ENCODE data around the gene MYL3.
"Not testable (repeated sequence)": the region's sequence is repeated elsewhere in the genome, so short reads cannot be mapped to it uniquely, and the experiment has no call there.

The MYL3 gene

DNA sequence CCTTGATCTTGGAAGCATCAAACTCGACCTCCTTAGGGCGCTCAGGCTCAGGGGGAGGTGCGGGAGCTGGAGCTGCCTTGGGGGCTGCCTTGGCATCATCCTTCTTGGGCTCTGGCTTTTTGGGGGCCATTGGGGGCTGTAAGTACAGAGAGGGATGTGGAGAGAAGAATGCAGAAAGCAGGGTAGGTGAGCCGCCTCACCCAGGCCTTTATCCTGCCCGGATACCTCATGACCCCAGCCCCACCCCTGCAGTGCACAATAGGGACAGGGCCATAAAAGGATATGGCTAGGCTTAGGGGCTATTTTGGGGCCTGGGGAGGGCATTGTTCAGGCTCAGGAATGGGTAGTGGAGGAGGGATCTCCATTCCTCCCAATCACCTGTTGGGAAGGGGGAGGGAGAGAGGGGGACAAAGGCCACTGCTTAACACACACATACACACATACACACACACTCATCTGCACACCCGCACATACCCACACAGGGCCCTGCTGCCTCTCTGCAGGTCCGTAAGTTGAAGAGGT is at the start of gene MYL3:
TSS of gene MYL3 (minus strand) at position 184 of the 522 bp plus-strand sequence. CDS start at position 130, 54 bp downstream.
- FAIRE-seq (no peak), DNase-seq (ENCODE audit: low spot score) (no peak)

DNA sequence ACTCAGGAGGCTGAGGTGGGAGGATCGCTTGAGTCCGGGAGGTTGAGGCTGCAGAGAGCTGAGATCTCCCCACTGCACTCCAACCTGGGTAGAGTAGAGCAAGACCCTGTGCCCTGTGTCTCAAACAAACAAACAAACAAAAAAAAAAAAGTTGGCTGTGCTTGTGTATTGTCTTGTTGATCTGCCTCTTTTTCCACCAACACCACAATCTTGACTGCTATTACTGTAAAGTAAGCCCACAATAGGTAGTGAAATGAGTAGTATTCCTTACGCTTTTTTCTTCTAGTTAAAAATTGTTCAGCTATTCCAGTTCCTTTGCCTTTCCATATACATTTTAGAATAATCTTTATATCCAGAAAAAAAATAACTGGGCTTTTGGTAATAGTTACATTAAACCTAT is 49.7 kb upstream of the MYL3 start:
- no peak for FAIRE-seq
- DNase-seq (ENCODE audit: low spot score): no peak

DNA sequence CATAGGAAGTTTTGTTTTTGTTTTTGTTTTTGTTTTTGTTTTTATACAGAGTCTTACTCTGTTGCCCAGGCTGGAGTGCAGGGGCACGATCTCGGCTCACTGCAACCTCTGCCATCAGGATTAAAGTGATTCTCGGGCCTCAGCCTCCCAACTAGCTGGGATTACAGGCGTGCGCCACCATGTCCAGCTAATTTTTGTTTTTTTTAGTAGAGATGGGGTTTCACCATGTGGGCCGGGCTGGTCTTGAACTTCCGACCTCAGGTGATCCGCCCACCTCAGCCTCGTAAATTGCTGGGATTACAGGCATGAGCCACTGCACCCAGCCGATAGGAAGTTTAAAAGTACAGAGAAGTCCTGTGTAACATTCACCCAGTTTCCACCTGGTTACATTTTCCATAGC is 47.7 kb upstream of the MYL3 start:
- FAIRE-seq; DNase-seq (ENCODE audit: low spot score): not testable (repeated sequence)

DNA sequence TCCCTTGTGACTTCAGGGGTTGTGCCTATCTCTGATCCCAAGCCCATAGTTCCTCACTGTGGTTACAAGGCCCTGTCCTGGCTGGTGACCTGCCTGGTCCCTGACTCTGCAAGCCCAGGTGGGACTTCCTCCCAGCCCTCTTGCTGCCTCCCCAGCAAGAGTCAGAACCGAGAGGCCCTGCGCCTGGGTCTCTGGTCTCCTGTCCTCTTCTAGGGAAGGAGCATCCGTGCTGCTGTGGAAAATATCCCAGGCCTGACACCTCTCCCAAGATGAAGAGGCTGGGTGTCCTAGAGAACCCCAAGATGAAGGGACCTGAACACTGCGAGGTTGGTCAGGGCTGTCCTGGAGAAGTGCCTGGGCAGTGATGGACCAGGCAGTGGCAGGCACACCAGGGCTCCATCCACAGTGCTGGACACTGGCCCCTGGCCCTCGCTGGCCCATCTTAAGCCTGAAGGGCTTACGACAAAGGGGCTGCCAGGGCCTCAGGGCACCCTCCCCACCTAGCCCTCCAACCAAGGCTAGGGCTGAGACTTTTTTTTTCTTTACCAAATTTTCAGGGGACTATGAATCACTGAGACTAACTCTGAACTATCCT is 47.0 kb upstream of the MYL3 start:
- FAIRE-seq (no peak), DNase-seq (ENCODE audit: low spot score) (no peak)

- no peak for FAIRE-seq
- peak; percentile 88 for DNase-seq (ENCODE audit: low spot score)
Measured at GRCh38 chr3:46909535-46910161, 46.4 kb upstream of the MYL3 start.

- FAIRE-seq (no peak), DNase-seq (ENCODE audit: low spot score) (no peak)
Measured at GRCh38 chr3:46908986-46909534, 45.8 kb upstream of the MYL3 start.

- peak; percentile 90 for FAIRE-seq
Measured at GRCh38 chr3:46908294-46908985, 45.2 kb upstream of the MYL3 start.

DNA sequence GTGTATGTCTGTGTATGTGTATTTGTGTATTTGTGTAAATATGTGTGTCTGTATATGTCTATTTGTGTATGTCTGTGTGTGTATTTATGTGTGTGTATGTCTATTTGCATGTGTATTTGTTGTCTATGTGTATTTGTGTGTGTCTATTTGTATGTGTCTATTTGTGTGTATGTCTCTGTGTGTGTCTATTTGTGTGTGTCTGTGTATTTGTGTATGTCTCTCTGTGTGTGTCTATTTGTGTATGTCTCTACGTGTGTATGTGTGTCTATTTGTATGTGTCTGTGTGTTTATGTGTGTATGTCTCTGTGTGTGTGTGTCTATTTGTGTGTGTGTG is 44.7 kb upstream of the MYL3 start:
- peak; percentile 69 for FAIRE-seq
- no peak for DNase-seq (ENCODE audit: low spot score)

More at GRCh38 chr3:46908294-46908985, 45.2 kb upstream of the MYL3 start:
- DNase-seq (ENCODE audit: low spot score): no peak

DNA sequence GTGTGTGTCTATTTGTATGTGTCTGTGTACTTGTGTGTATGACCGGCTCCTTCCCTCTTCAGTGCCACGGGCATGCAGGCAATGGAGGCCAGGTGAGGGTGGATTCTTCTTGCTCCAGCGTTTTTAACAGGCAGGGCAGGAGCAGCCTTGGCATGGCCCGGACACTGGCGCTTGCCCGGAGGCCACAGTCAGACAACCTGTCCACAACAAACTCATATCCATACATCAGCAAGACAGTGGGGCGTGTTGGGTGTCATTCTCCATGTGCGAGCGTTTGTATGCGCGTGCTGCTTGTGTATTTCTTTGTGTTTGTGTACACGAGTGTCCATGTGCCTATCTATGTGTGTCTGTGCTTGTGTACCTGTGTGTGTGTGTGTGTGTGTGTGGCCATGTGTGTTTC is 44.0 kb upstream of the MYL3 start:
- peak; percentile 17 for FAIRE-seq
- DNase-seq (ENCODE audit: low spot score): no peak

DNA sequence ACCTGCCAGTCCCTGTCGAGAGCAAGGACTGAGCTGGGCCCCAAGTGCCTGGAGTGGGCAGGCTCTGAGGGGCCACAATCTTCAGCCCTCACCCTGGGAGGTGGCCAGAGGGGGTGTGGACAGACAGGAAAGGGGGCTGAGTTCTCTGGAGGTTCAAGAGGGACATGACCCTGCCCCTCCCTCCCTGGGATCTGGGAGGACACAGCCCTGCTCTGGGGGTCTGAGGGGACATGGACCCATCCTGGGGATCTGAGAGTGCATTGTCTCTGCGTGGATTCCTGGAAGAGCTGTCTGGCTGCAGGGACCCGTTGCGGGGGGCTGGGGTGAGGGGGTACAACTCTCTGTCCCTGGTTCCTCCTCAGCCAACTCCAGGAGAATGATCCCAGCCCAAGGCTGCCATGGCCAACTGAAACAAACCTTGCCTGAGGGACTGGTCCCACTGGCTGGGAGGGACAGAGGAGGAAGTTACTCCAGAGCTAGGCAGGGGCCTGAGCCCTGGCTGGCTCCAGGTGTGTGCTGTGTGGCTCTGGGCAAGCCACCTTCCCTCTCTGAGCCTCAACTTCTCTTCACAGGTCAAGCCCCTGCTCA is 43.3 kb upstream of the MYL3 start:
- no peak for DNase-seq (ENCODE audit: low spot score)
- no peak for FAIRE-seq

GRCh38 chr3:46905661-46906451 is 42.6 kb upstream of the MYL3 start:
- DNase-seq (ENCODE audit: low spot score) (no peak), FAIRE-seq (peak; percentile 9)

DNA sequence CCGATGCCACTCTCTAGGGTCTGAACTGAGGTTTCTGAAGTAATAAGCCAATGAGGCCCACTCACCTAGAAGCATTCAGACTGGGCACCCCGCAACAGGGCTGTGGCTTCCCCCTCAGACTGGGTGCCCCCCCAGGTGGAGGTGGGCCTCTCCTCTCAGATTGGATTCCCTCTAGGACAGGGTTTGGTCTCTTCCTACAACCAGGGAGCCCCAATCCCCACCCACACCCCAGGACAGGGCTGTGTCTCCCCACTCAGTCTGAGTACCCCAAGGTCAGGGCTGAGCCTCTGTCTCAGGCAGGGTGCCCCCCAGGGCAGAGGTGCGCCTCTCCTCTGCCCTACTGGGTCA is 41.9 kb upstream of the MYL3 start:
- FAIRE-seq (no peak), DNase-seq (ENCODE audit: low spot score) (no peak)

- FAIRE-seq (no peak), DNase-seq (ENCODE audit: low spot score) (no peak)
Measured at GRCh38 chr3:46904303-46905212, 41.3 kb upstream of the MYL3 start.

DNA sequence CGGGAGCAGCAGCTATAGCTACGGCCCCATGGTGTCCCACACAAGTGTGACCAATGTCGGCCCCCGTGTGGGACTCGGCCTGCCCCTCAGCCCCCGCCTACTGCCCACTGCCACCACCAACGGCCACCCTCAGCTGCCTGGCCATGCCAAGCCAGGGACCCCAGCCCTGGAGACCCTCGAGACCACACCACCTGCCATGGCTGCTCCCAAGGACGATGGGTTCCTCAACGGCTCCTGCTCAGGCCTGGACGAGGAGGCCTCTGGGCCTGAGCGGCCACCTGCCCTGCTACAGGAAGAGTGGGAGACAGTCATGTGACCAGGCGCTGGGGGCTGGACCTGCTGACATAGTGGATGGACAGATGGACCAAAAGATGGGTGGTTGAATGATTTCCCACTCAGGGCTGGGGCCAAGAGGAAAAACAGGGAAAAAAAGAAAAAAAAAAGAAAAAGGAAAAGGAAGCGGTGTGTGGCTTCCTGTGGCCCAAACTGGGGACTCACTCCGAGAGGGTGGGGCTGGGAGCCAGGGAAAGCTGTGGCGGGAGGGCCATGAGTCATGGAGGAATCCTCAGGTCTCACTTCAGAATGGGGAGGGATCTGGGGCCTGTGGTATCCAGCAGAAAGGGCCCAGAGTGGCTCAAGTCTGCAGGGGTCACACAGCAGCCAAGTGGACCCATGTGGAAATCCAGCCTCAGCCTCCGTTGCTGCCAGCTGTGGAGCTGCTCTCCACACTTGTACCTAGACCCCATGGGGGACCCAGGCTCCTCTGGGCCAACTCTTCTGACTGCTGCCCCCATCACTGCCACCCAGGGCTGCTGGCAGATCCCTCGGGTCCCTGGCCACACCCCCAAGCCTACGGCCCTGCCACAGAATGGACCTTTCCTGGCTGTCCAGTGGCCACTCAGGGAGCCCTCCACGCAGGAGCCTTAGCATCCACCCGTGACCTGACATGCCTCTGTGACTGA is 40.4 kb upstream of the MYL3 start:
- peak; percentile 91 for DNase-seq (ENCODE audit: low spot score)
- FAIRE-seq: peak; percentile 56

GRCh38 chr3:46902188-46902631 is 39.0 kb upstream of the MYL3 start:
- DNase-seq (ENCODE audit: low spot score): no peak
- FAIRE-seq: no peak

DNA sequence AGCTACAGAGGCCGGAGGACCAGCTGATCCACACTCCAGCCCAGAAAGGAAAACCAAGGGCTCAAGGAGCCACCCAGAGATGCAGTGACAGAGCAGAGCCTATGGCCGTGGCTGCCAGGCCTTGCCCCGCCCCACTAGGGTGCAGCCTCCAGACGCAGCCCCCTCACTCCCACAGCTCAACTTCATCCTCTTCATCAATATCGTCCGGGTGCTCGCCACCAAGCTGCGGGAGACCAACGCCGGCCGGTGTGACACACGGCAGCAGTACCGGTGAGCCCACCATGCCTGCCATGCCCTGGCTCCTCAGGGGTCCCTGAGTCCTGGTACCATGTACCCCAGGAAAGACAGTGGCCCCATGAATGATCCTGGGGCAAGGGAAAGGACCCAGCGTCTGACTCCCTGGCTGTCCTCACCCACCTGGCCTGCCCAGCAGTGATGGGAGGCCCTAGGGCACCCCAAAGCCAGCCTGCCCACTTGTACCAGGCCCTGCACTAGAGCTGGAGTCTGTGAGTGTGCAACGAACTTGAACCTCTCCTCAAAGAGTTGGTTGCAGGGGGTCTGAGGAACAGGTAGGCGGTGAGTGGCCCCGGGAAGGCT is 38.4 kb upstream of the MYL3 start:
- DNase-seq (ENCODE audit: low spot score) (no peak), FAIRE-seq (no peak)

GRCh38 chr3:46901061-46901460 is 37.8 kb upstream of the MYL3 start:
- no peak for FAIRE-seq
- no peak for DNase-seq (ENCODE audit: low spot score)

DNA sequence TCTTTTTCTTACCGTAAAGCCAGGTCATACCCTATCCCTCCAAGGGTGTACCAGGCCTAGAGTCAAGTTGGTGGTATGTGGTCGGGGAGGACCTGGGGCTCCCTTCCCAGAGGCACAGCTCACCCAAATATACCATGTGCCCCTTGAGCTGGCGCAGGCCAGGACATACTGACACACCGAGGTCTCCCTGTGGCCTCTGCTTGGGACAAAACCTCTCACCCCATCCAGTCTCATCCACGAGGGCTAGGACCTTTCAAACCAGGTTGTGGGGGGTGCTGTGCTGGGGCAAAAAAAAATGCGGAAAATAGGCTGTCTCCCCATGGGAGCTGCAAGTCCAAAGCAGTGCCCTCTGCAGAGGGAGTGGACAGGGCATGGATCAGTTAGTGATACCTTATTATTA is 37.1 kb upstream of the MYL3 start:
- no peak for DNase-seq (ENCODE audit: low spot score)
- no peak for FAIRE-seq

DNA sequence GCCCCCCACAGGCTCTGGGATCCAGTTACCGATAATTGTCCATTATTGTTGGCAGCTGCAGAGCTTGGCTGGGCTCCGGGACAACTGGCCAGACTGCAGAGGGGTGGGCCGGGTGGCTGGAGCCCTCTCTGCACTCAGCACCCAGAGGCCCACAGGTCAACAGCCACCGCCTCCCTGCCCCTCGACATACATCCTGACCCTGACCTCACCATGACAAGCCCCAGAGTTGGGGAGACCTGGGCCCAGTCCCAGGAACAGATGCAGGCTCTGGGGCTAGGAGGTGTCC is 36.7 kb upstream of the MYL3 start:
- no peak for FAIRE-seq

More for the DNA sequence above, 36.7 kb upstream of the MYL3 start:
- no peak for DNase-seq (ENCODE audit: low spot score)

Measured in urothelium cell line (cell line).